DMS53 (cell line): ENCODE data around the gene SLC38A6.

ENCODE experiments used
- DNase-seq: peaks from one replicate; lab custom pipeline; 2025; lab: John Stamatoyannopoulos, UW

SLC38A6 gene

DNA sequence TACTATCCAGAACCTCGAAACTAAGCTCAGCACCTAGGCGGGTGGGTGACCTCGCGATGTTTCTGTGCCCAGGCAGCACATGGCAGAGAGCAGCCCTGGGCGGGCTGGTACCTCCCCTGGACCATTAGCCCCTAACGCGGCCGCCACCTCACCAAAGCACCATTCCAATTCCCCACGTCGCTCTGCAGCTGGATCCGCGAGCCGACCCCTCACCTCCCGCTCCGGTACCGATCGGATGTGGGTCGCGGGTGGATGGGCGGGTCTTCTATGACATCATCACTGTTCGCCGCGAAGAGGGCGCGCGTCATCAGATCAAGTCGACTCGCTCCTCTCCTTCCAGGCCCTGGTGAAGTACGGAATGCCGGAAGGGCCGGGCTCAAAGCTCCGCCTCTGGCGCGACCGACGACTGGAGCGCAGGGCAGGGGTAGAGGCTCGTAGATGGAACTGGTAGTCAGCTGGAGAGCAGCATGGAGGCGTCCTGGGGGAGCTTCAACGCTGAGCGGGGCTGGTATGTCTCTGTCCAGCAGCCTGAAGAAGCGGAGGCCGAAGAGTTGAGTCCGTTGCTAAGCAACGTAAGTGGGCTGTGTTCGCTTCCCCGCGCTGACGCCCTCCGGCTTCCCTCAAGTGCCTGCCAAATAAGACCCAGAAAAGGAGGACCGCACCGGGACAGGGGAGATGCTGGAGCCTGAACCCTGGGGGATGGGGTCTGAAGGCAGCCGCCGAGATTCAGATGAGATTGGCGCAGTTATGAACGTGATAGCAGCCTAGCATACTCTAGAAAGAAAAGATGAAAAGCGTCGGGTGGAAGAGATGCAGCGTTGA is at the start of gene SLC38A6, which contains the start of gene TRMT5:
SLC38A6 (plus strand) TSS at position 435 of the 822 bp plus-strand sequence; CDS start at position 468, 33 bp downstream.
TRMT5 (minus strand) TSS at position 269 of the 822 bp plus-strand sequence; CDS start at position 163, 106 bp downstream.
- DNase-seq: peak; percentile 94

DNA sequence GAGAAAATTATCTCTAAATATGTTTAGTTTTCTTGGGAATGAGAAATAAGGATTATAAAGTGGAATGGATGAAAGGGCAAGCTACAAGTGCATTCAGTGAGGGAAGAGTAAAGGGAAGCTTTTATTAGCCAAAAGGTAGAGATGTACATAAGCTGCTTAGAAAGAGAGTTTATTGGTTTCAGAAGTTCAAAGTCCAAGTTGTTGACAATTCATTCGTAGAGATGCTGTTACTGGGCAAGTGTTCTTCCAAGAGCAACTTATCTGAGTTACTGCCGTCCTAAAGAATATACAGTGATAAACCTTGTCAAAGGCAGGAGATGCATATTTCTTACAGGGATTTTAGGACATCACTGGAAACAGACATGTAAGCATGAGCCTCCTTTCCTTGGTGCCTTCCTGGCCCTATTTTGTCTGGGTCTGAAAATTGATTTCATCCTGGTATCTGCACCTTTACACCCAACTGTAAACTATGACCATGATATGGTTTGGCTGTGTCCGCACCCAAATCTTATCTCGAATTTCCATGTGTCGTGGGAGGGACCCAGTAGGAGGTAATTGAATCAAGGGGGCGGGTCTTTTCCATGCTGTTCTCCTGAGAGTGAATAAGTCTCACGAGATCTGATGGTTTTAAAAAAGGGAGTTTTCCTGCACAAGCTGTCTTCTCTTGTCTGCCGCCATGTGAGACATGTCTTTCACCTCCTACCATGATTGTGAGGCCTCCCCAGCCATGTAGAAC is 47.0 kb upstream of the SLC38A6 start:
- DNase-seq: no peak

DNA sequence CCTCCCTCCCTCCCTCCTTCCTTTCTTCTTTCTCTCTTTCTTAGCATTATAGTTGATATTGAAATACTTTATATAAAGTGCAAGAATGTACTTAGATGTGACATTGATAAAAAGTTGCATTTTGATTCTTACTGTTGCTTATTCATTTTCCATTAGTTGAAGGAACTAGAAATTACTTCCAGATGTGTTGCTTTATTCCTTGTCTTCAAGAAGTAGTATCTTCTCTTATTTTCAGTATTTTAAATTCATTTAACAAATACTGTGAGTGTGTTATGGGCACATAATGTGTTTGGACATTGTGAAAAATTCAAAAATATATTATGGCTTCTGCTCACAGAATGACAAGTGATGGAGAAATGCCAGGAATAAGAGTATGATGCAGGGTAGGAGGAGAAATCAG is 45.7 kb upstream of the SLC38A6 start:
- DNase-seq: no peak

DNA sequence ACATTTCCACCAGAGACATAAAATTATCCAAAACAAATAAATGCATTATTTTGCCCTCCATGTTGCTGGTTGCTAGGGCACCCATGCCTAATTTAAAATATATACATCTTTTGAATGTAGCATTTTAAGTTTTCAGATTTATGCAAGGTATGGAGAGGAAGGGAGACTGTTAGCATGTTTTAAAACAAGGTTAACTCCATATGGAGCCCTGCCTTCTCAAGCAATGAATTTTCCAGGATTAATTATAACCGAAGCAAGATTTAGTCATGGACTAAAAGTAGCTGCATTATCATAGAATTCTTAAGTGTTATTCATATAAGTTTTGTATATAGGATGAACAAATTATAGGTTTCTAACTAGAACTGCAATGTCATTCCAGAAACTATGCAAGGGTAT is 37.4 kb upstream of the SLC38A6 start:
- no peak for DNase-seq

DNA sequence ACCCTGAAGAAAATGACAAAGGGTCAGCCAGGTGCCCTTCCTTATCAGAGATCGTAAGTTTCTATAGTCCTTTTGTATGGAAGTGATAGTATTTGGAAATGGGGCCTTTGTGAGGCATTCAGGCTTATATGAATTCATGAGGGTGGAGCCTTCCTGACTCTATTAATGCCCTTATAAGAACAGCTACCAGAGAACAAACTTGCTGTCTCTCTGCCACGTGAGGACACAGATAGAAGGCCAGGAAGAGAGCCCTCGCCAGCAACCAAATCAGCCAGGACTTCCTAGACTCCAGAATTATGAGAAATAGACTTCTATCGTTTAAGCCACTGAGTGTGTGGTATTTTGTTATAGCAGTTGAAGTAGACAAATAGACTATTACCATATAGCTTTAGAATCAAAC is 36.8 kb upstream of the SLC38A6 start:
- no peak for DNase-seq

DNA sequence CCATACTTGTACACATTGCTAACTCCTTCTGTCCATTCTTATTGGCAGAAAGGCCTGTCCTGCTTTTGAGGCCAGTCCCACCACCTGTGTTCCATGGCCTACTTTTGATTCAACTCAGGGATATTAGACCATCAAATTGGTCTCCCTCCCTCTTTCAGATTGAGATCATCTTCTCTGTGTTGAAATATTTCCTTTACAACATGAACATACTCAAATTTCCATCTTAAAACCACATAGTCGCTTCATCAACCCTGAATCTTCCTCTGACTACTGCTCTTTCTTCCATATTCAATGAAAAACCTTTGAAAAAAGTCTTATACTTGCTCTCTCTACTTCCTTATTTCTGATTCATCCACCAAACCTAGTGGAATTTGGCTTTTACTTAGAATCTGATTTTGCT is 35.1 kb upstream of the SLC38A6 start:
- DNase-seq: no peak

DNA sequence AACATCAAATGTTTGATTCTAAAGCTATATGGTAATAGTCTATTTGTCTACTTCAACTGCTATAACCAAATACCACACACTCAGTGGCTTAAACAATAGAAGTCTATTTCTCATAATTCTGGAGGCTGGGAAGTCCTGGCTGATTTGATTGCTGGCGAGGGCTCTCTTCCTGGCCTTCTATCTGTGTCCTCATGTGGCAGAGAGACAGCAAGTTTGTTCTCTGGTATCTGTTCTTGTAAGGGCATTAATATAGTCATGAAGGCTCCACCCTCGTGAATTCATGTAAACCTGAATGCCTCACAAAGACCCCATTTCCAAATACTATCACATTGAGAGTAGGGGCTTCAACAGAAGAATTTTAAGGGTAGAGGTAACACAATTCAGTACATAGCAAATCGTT is 34.3 kb upstream of the SLC38A6 start:
- no peak for DNase-seq

DNA sequence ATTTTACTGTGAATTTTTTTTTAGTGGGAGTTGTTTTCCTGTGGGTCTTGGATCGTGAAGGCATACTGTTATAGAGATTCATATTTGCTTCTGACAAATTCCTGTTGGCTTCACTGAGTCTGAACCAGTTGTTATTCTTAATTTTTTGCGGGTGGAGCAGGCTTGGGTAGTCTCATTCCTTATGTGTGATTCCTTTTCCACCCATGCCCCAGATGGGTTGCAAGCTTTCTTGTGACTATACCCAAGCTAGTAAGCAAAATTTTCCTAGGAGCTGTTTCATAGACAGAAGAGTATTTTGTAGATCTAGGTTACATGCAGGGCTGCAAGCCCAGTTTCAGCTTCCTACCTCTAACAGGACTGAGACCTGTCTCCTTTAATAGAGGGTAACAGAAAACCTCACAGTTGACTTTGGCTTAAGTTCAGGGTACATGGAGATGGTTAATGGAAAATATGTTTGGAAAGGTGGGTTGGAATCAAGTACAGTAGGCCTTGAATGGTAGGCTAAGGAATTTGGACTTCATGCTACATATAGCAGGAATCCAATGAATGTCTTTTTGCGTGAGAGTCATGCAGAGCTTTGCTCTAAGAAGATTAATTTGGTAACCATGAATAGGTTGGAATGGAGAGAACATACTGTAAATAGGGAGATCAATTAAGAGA is 29.1 kb upstream of the SLC38A6 start:
- no peak for DNase-seq

DNA sequence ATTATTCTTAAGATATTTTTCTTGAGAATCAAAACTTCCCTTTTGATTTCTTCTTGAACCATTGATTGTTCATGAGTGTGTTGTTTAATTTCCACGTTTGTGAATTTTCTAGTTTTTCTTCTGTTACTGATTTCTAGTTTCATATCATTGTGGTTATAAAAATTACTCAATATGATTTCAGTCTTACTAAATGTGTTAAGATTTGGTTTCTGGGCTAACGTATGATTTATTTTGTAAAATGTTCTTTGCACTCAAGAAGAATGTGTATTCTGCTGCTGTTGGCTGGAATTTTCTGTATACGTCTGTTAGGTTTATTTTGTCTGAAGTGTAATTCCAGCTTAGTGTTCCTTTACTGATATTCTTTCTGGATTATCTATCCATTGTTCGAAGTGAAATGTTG is 24.8 kb upstream of the SLC38A6 start:
- no peak for DNase-seq

DNA sequence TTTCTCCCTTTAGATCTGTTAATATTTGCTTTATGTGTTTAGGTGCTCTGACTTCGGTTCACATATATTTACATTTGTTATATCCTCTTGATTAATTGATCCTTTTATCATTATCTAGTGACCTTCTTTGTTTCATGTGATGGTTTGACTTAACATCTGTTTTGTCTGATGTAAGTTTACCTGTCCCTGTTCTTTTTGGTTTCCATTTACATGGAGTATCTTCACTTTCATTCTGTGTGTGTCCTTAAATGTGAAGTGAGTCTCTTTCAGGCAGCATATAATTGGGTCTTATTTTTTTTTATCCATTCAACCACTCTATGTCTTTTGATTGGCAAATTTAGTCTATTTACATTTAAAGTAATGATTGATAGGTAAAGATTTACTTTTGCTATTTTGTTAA is 24.4 kb upstream of the SLC38A6 start:
- no peak for DNase-seq

DNA sequence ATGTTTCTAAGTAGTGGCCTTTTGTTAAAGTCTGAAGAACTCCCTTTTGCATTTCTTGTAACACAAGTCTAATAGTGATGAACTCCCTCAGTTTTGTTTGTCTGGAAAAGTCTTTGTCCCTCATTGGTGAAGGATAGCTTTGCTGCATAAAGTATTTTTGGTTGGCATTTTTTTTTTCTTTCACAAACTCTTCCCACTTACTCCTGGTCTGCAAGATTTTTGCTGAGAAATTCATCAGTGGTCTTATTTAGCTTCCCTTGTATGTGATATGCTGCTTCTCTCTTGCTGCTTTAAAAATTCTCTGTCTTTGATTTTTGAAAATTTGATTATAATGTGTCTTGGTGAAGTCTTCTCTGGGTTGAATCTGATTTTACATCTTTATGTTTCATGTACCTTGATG is 22.9 kb upstream of the SLC38A6 start:
- DNase-seq: no peak

DNA sequence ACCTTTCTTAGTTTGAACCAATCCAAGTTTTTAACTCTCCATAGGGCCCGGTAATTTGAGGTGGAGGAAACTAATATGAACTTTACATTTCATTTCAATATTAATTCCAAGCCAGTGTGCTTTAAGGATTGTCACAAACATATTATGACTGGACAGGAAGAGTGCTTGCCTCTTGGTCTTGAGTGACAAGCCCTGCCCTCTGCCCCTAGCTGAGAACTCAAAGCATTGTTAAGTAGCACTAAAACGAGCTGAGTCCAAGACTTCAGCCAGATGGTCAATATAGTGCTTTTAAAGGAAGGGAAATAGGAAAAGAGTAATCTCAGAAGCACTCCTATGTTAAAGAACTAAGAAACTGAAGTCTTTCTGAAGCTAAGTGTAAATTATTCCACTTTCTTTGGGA is 17.3 kb upstream of the SLC38A6 start:
- no peak for DNase-seq

DNA sequence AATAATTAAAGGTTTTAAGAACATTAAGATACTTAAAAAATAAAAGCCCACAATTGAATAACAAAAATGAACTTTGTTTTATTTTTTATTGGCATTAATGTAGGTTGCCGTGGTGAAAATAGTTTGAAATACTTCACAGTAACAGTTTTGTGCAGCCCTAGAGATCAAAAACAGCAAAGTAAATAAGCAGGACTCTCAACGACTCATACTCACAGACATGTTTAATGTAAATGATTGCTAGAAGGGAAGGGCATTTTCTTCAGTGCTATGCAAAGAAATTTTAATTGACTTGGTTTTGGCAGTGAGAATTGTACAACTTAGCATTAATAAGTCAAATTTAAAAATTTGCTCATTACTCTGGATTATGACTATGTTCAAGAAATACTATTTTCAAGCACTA is 16.1 kb upstream of the SLC38A6 start:
- DNase-seq: no peak

DNA sequence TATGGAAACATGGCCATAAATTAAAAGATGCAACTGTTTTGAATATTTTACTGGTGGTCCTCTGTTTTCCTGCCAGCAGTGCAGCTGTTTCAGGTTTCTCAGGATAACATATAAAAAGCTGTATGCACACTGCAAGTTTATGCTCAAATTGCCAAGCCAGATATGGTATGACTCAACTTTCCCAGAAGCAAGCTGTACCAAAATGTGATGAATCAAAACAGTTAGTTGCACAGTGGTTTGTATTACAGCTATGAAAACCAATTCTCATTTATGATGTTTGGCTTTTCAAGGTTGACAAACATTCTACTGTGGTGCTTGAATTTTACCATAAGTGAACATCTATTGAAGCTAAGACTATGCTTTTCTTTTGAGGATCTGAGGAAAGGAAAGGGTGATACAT is 15.6 kb upstream of the SLC38A6 start:
- no peak for DNase-seq

DNA sequence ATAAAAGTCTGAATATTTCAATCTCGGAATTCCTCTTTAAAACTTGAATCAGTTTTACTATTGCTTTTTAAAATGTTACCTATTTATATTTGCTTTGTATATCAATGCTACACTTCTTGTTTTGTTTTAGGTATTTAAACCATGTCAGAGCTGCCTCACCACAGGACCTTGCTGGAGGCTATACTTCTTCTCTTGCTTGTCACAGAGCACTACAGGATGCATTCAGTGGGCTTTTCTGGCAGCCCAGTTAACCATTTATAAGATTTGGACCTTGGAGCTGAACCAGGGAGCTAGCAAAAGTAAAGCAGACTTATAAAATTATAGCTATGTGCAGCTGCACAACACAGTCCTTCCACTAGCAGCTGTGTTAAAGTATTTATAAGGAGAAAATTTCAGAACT is 12.9 kb upstream of the SLC38A6 start:
- DNase-seq: no peak

DNA sequence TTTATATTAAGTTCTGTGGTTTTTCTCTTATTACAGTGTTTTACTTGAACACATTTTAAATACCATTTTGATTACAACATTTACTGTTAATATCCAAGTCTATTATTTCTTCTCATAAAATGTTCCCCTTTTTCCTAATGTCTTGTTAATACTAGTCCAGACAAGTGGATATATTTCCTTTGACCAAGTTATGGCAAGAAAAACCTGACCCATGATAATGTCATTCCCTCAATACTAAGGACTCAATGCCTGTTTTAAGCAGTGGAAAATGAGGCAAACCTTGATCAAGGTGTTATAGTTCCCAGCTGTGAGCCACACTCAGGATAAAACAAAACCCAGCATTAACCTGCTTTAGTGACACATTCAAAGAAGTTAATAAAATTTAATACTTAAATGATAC is 12.4 kb upstream of the SLC38A6 start:
- DNase-seq: no peak

DNA sequence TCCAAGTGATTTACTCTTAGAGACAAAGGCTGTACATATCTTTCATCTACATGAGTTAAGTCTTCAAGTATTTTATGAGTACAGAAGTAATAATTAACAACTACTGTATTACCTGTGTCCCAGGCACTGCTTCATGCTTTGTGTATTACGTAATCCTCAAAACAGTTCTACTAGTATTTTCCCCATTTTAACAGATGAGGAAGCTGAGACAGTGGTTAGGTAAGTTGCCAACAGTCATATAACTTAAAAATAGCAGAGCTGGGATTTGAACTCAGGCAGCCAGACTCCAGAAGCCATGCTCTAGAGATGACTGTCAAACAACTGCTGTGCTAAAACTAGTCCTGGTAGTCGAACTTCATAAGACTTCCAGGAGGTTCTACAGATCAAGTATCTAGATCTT is 10.9 kb upstream of the SLC38A6 start:
- no peak for DNase-seq

DNA sequence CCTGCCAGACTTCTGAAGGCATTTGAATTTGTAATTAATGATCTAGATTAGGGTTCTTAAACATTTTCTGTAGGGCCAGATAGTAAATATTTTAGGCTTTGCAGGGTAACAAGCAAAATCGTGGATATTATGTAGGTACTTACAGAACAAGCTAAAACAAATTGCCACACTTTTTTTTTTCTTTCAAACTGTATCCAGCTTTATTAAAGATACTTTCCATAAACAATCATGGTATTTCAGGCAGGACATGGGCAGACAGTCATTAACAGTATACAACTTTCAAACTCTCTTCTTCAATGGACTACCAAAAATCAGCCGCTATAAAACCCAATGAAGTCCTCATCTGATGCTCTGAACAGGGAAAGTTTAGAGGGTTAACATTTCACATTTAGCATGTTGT is 9.8 kb upstream of the SLC38A6 start:
- no peak for DNase-seq

DNA sequence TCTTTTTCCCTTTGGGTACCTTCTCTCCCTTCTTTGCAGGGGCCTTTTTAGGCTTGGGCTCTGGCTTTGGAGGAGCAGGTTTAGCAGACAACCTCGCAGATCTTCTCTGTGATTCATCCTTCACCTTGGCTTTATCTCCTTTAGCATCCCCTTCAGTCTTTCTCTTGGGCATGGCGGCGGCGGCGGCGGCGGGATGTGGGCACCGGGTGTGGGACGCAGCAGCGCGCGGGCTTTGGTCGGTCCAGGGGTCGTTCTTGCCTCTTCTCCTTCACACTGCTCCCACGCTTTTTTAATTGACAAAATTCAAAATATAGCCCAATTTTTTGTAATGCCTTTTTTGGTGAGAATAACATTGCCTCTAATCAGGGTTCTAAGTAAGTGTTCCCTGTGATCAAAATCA is 8.8 kb upstream of the SLC38A6 start:
- DNase-seq: no peak

DNA sequence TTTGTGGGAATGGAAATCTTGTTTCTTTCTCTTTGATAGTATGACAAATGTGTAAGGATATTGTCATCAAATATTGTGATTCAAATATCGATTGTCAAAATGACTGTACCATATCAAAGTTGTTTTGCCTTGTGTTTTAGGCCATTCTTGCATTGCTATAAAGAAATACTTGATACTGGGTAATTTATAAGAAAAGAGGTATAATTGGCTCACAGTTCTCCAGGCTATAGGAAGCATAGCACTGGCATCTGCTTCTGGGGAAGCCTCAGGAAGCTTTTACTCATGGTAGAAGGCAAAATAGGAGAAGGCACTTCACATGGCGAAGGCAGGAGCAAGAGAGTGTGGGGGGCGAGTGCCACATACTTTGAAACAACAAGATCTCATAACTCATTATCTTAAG is 8.0 kb upstream of the SLC38A6 start:
- DNase-seq: no peak

DNA sequence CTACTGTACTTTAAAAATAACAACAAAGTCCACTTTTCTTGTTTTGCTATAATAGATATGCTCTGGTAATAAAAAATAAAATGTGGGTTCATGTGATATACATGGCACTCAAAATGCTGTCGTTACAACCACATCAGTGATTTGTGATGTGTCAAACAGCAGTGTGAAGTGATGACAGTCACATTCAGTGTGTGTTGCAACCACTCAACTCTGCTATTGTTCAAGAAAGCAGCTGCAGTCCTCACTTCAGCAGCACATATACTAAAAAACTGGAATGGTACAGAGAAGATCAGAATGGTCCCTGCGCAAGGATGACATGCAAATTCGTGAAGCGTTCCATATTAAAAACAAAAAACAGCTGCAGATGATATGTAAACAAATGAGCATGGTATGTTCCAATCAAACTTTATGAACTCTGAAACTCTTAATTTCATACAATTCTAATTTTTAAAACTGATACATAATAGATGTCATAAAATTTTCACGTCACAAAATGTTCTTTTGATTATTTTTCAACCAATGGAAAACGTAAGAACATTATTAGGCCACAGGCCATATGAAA is 6.9 kb upstream of the SLC38A6 start:
- DNase-seq: no peak

DNA sequence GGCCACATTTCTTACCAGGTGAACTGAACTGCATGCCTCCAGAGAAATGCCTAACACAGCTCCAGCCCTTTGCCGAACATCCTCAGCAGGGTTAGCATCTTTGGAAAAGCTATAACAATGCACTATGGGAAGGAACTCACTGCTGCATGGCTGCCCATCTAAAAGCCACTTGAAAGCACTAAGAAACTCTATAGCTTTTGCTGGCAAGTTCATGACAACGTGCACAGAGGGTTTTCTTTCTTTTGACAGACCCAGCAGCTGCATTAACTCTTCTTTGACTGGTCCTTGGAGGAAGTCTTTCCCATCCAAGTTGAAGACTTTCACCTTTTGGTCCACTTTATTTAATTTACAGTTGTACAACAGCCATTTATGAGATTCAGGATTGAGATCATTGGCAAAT is 5.5 kb upstream of the SLC38A6 start:
- DNase-seq: no peak

DNA sequence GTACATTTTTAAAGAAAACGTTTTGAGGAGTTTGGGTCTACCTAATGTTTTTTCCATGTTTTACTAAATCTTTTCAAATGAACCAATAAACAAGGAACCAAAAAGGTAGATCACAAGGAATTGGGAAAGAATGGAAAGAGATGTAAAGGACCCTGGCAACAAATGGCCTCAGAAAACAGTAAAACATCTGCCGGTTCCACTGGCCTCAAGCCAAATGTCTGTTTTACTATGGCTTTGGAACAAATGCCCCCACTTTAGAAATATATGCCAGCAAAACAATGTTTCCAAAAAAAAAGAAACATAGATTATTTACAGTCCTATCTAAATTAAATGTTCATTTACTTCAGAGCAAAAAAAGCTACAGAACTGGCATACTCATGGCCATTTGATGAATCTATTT is 3.2 kb upstream of the SLC38A6 start:
- DNase-seq: peak; percentile 11
